ENCODE measurements around the gene SH3PXD2A. TPM values are rescaled to one million over a fixed set of nuclear protein-coding genes. Genes with fewer than 3 reads are reported as not detected.

SH3PXD2A gene
- total and polyA plus RNA-seq, 9 of the 15 experiments (the other 6 are each of a cell fraction or from before 2014, with no cell fraction given), result 0.41 to 9.3 (median 2.5) TPM

DNA sequence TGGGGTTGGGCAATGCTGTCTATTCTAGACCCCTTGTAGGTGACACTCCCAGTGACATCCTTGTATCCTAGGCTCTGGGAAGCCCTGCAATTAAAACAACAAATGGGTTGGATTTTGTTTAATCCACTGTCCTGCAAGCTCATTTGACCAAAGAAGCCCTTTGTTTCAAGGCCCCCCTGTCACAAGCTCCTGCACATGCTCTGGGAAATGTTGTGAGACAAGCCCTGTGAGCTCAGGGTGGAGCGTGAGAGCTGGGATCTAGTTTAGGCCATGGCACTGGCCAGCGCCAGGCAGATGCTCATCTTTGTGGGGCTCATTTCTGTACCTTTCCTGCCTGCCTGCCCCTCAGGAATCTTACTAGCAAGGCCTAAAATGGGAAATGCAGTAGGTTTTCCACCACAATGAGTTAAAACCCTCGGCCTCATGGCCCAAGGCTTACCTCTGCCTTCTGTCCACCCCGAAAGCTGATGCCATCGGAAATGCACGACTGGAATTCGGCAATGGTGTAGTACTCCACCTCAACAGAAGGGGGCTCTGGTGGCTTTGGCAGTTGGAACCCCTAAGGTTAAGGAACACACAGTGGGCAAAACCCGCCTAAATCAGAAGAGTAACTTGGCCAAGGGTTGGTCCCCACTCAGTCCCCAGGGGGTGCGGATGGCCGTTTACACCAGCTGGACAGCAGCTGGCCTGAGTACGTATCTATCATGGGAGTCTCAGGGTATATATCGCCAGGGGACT is 249.8 kb downstream of the SH3PXD2A start (continued):
- TF ChIP-seq, protein P1, sequence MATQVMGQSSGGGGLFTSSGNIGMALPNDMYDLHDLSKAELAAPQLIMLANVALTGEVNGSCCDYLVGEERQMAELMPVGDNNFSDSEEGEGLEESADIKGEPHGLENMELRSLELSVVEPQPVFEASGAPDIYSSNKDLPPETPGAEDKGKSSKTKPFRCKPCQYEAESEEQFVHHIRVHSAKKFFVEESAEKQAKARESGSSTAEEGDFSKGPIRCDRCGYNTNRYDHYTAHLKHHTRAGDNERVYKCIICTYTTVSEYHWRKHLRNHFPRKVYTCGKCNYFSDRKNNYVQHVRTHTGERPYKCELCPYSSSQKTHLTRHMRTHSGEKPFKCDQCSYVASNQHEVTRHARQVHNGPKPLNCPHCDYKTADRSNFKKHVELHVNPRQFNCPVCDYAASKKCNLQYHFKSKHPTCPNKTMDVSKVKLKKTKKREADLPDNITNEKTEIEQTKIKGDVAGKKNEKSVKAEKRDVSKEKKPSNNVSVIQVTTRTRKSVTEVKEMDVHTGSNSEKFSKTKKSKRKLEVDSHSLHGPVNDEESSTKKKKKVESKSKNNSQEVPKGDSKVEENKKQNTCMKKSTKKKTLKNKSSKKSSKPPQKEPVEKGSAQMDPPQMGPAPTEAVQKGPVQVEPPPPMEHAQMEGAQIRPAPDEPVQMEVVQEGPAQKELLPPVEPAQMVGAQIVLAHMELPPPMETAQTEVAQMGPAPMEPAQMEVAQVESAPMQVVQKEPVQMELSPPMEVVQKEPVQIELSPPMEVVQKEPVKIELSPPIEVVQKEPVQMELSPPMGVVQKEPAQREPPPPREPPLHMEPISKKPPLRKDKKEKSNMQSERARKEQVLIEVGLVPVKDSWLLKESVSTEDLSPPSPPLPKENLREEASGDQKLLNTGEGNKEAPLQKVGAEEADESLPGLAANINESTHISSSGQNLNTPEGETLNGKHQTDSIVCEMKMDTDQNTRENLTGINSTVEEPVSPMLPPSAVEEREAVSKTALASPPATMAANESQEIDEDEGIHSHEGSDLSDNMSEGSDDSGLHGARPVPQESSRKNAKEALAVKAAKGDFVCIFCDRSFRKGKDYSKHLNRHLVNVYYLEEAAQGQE (IDR thresholded peaks at IDR 0.05; ENCODE audit: borderline replicate concordance), result peak; percentile 70
- TF ChIP-seq, protein P1 (CRISPR knock-in tag; IDR thresholded peaks at IDR 0.05; ENCODE audit: low read depth), result no peak
- TF ChIP-seq, protein P2, sequence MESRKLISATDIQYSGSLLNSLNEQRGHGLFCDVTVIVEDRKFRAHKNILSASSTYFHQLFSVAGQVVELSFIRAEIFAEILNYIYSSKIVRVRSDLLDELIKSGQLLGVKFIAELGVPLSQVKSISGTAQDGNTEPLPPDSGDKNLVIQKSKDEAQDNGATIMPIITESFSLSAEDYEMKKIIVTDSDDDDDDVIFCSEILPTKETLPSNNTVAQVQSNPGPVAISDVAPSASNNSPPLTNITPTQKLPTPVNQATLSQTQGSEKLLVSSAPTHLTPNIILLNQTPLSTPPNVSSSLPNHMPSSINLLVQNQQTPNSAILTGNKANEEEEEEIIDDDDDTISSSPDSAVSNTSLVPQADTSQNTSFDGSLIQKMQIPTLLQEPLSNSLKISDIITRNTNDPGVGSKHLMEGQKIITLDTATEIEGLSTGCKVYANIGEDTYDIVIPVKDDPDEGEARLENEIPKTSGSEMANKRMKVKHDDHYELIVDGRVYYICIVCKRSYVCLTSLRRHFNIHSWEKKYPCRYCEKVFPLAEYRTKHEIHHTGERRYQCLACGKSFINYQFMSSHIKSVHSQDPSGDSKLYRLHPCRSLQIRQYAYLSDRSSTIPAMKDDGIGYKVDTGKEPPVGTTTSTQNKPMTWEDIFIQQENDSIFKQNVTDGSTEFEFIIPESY (CRISPR knock-in tag; IDR thresholded peaks at IDR 0.05), result peak; percentile 40; the same call in 1 of the 2 replicates
- TF ChIP-seq ATF6 (CRISPR knock-in tag; IDR thresholded peaks at IDR 0.05), result no peak
- no peak for TF ChIP-seq EWSR1 (IDR thresholded peaks at IDR 0.05; ENCODE audit: borderline replicate concordance, low read depth, partially characterized antibody)
- no peak for TF ChIP-seq KDM2B (CRISPR knock-in tag; IDR thresholded peaks at IDR 0.05)
- TF ChIP-seq ZNF263 (CRISPR knock-in tag; IDR thresholded peaks at IDR 0.05; ENCODE audit: borderline replicate concordance), result no peak
- no peak for TF ChIP-seq ZBTB11 (CRISPR knock-in tag; IDR thresholded peaks at IDR 0.05)
- no peak for TF ChIP-seq RUNX1 (IDR thresholded peaks at IDR 0.05; ENCODE audit: low read depth)
- TF ChIP-seq ZKSCAN1 (IDR thresholded peaks at IDR 0.05; ENCODE audit: low read depth, low read length), result no peak

Measured in K562 (cell line).